Measurements from ENCODE around the gene HEATR5B.

Gene HEATR5B

DNA sequence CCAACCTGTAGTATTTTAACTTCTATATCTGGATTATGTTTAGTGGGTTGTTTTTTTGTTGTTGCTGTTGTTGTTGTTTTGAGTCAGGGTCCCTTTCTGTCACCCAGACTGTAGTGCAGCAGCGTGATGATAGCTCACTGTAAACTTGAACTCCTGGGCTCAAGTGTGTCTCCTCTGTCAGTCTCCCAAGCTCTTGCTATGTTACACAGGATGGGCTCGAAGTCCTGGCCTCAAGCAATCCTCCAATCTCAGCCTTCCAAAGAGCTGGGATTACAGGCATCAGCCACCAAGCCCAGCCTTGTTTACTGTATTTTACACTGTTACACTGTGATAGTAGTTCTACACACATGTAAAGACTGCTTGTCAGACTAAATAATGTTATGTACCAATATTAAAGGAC, 108.1 kb downstream of the HEATR5B start:
- no peak for TF ChIP-seq GATA2 (IDR thresholded peaks at IDR 0.05; ENCODE audit: low read depth, low read length)
- no peak for TF ChIP-seq GATA3 (IDR thresholded peaks at IDR 0.05; ENCODE audit: low read depth, low read length)

DNA sequence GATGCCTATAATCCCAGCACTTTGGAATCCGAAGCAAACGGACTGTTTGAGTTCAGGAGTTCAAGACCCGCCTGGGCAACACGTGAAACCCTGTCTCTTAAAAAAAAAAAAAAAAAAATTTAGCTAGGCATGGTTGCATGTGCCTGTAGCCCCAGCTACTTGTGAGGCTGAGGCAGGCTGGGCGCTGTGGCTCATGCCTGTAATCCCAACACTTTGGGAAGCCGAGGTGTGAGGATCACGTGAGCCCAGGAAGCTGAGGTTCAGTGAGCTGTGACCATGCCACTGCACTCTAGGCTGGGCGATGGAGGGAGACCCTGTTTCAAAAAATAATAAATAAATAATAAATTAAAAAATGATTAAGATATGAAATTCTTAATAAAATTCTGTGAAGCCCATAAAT, 108.9 kb downstream of the HEATR5B start:
- TF ChIP-seq GATA3 (IDR thresholded peaks at IDR 0.05; ENCODE audit: low read depth, low read length) (no peak), GATA2 (IDR thresholded peaks at IDR 0.05; ENCODE audit: low read depth, low read length) (no peak)

- TF ChIP-seq GATA2 (IDR thresholded peaks at IDR 0.05; ENCODE audit: low read depth, low read length), result no peak
- TF ChIP-seq GATA3 (IDR thresholded peaks at IDR 0.05; ENCODE audit: low read depth, low read length), result no peak
These were observed 110.9 kb downstream of the HEATR5B start for GRCh38 chr2:36973320-36973719.

DNA sequence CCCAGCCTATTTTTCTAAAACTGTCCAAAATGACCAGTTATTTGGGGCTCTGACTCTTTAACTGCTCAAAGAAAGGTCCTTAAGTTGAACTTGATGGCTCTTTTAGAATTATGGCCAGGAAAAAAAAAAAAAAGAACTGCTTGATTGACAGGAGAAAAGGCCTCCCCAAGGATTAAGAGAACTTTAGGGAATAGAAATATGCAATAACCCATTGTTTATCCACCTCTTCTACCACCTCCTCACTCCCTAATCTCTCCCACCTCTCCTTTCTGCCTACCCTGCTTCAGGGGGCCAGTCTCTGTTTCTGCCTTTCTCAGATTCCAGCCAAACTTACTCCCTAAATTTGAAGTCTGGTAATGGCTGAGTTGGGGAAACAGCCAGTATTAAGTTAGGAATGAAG, 112.2 kb downstream of the HEATR5B start:
- TF ChIP-seq GATA2 (IDR thresholded peaks at IDR 0.05; ENCODE audit: low read depth, low read length), result no peak
- no peak for TF ChIP-seq GATA3 (IDR thresholded peaks at IDR 0.05; ENCODE audit: low read depth, low read length)

DNA sequence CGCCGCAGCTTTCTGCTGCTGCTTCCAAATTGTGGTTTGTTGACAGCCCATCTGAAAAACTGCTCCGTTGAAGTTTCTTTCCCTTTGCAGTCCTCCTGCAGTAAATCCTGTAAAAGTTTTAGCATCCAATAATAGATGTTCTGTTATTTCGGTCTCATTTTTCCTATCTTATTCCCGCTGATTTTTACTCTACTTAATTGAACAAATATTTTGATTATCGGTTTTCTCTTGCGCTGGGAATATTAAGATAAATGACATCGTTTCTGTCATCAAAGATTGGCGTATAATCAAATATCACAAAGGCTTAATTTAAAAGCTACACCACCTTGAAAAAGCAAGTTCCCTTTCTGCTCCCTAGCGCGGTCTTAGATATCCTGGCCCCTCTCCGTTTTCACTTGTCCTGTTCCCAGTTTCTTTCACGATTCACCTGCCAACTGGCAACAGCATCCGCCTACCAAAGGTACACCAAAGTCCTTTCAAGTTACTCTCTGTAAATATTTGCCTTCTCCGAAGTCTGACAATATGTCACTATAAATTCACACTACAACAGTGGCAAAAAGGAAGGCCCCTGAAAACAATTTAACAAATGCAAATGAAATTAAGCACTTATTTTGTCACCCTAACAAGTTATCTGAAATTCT, 116.8 kb downstream of the HEATR5B start:
- TF ChIP-seq GATA3 (IDR thresholded peaks at IDR 0.05; ENCODE audit: low read depth, low read length) (no peak), GATA2 (IDR thresholded peaks at IDR 0.05; ENCODE audit: low read depth, low read length) (no peak)

DNA sequence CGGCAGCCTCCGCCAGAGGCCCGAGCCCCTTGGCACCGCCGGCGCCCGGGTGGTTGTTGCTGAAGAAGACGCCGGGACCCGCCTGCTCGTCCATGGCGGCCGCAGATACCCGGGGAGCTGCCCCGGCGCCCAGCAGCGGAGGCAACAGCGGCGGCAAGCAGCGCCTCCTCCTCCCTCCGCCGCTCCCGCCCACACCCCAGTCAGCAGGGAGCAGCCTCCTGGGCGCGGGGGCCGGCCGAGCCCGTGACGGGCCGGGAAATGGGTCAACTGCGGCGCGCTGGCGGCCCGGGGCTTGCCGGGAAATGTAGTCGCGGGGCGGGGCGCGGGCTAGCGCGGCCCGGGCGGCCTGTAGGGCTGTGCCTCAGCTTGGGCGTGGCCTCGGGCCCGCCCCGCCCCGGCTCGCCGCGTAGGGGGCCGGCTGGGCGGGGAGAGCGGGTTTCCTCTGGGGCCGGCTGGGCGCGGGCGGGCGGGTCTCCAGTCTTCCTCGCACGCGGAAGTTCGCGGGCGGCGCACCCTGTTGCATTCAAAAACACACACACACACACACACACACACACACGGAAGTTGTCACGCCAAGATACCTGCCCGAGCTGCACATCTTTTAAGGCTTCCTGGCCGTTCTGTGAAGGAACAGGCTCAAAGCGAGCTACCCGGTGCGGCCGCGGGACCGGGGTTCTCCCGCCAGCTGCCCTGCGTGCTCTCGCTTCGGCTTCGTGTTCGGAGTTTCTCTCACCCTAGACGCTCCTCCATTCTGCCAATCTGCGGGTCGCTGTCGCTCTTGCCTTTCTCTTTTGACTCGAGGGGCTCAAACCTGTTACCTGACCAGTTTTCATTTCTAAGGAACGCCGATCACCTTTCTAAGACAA, 117.6 kb downstream of the HEATR5B start, which contains the start of gene STRN:
Gene STRN (minus strand): TSS at position 167 of the 866 bp plus-strand sequence. CDS start 73 bp downstream, at position 94.
- no peak for TF ChIP-seq GATA2 (IDR thresholded peaks at IDR 0.05; ENCODE audit: low read depth, low read length)
- no peak for TF ChIP-seq GATA3 (IDR thresholded peaks at IDR 0.05; ENCODE audit: low read depth, low read length)

GRCh38 chr2:36965751-36966369, 118.3 kb downstream of the HEATR5B start:
- TF ChIP-seq GATA2 (IDR thresholded peaks at IDR 0.05; ENCODE audit: low read depth, low read length), result no peak
- no peak for TF ChIP-seq GATA3 (IDR thresholded peaks at IDR 0.05; ENCODE audit: low read depth, low read length)

DNA sequence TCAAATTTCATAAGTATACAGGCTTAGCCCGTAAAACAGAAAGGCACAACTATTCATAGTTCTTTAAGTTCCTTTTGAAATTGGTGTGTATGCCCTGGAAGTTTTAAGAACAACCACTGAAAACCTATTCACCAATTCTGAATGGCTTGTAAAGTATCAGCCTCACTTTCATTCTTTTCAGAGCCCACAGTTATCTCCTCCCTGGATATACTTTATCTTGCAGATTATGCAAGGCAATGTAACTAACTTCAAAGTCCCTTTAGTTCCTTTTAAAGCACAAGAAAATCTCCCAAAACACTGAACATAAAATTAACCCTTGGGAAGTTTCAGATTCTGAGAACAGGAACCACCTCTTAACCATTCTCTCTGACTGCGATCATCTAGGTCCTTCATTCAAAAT, 119.0 kb downstream of the HEATR5B start:
- TF ChIP-seq GATA3 (IDR thresholded peaks at IDR 0.05; ENCODE audit: low read depth, low read length), result no peak
- TF ChIP-seq GATA2 (IDR thresholded peaks at IDR 0.05; ENCODE audit: low read depth, low read length), result no peak

GRCh38 chr2:36964496-36965058, 119.6 kb downstream of the HEATR5B start:
- TF ChIP-seq GATA3 (IDR thresholded peaks at IDR 0.05; ENCODE audit: low read depth, low read length) (no peak), GATA2 (IDR thresholded peaks at IDR 0.05; ENCODE audit: low read depth, low read length) (no peak)

DNA sequence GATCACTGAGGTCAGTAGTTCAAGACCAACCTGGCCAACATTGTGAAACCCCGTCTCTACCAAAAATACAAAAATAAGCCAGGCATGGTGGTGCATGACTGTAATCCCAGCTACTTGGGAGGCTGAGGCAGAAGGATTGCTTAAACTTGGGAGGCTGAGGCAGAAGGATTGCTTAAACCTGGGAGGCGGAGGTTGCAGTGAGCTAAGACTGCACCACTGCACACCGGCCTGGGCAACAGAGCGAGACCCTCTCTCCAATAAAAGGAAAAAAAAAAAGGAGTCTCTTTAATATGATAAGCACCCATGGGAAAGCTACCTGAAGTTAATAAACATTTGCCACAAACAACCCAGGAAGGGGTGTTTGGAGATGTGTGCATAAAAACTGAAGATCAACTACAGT, 120.4 kb downstream of the HEATR5B start:
- TF ChIP-seq GATA2 (IDR thresholded peaks at IDR 0.05; ENCODE audit: low read depth, low read length) (no peak), GATA3 (IDR thresholded peaks at IDR 0.05; ENCODE audit: low read depth, low read length) (no peak)

- TF ChIP-seq GATA2 (IDR thresholded peaks at IDR 0.05; ENCODE audit: low read depth, low read length) (no peak), GATA3 (IDR thresholded peaks at IDR 0.05; ENCODE audit: low read depth, low read length) (no peak)
These were observed 121.1 kb downstream of the HEATR5B start for GRCh38 chr2:36963106-36963505.

GRCh38 chr2:36960773-36961172, 123.4 kb downstream of the HEATR5B start:
- TF ChIP-seq GATA2 (IDR thresholded peaks at IDR 0.05; ENCODE audit: low read depth, low read length) (no peak), GATA3 (IDR thresholded peaks at IDR 0.05; ENCODE audit: low read depth, low read length) (no peak)

DNA sequence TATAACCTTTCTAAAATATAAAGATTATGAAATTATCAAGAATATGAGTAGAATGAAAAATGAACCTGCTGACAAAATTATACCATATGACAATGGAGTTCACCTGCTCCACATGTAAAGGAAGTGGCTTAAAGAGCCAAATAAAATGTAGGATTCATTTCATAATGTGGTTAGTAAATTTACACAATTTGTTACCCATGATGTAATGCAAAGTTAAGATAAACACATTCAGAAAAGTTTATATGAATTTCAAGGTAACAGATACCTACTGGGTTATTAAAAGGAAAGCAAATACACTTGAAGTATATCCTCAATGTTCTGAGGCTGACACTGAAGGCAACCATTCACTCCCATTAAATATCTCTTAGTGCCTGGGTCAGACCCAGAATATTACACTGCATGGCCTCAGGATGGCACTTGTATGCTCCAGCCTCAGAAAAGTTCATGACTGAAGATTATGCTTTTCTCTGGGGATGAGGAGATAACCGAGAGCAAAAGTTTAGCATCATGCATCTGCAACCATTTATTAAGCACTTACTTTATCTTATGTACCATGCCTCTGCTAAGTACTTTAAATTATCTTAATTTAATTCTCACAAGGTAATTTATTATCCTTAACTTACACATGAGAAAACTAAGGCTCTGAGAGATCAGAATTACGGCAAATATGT, 124.0 kb downstream of the HEATR5B start:
- no peak; the same call in 1 of the 2 replicates for TF ChIP-seq GATA2 (IDR thresholded peaks at IDR 0.05; ENCODE audit: low read depth, low read length)
- peak; percentile 33; the same call in 1 of the 2 replicates for TF ChIP-seq GATA3 (IDR thresholded peaks at IDR 0.05; ENCODE audit: low read depth, low read length)
